Ishikawa (cell line): ENCODE data around the gene TRERF1.

Experiments
- CEBPB ChIP-seq: IDR thresholded peaks from 2 replicates; pipeline ENCODE4 v1.6.1; 2012
- CREB1 ChIP-seq: IDR thresholded peaks from 2 replicates; pipeline ENCODE4 v1.6.1; 2012; ENCODE audit warnings: low read depth
- EGR1 ChIP-seq: IDR thresholded peaks from 2 replicates; pipeline ENCODE4 v1.6.1; 2012
- FOXM1 ChIP-seq: IDR thresholded peaks from 2 replicates; pipeline ENCODE4 v1.6.1; 2012; ENCODE audit warnings: low read depth, borderline replicate concordance
- NFIC ChIP-seq: IDR thresholded peaks from 2 replicates; pipeline ENCODE4 v1.6.1; 2012
- RAD21 ChIP-seq: IDR thresholded peaks from 2 replicates; pipeline ENCODE4 v1.6.1; 2012; ENCODE audit warnings: low read depth
- REST ChIP-seq: IDR thresholded peaks from 2 replicates; pipeline ENCODE4 v1.6.1; 2012; ENCODE audit warnings: low read depth, mild to moderate bottlenecking
- TAF1 ChIP-seq: IDR thresholded peaks from 2 replicates; pipeline ENCODE4 v1.6.1; 2012; ENCODE audit warnings: low read depth, mild to moderate bottlenecking
- TCF12 ChIP-seq: IDR thresholded peaks from 2 replicates; pipeline ENCODE4 v1.6.1; 2012; ENCODE audit warnings: low read depth
- TEAD4 ChIP-seq: IDR thresholded peaks from 2 replicates; pipeline ENCODE4 v1.6.1; 2012
- USF1 ChIP-seq: IDR thresholded peaks from 2 replicates; pipeline ENCODE4 v1.6.1; 2012
- YY1 ChIP-seq: IDR thresholded peaks from 2 replicates; pipeline ENCODE4 v1.6.1; 2012; ENCODE audit warnings: low read depth
- TF ChIP-seq, protein P1 (sequence below): IDR thresholded peaks from 2 replicates; pipeline ENCODE4 v1.6.1; 2012

GRCh38 chr6:42337985-42338743, 113.6 kb downstream of the TRERF1 start:
- TF ChIP-seq, protein P1, sequence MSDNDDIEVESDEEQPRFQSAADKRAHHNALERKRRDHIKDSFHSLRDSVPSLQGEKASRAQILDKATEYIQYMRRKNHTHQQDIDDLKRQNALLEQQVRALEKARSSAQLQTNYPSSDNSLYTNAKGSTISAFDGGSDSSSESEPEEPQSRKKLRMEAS = no peak
- TF ChIP-seq NFIC (no peak), CREB1 (no peak), CEBPB (no peak), TEAD4 (no peak), REST (no peak), USF1 (no peak), RAD21 (no peak), TAF1 (no peak), YY1 (no peak), TCF12 (no peak), FOXM1 (no peak), EGR1 (no peak)
